SJCRH30 (cell line): Measurements from ENCODE around the gene SORCS2. TPM values are rescaled to one million over a fixed set of nuclear protein-coding genes. Genes with fewer than 3 reads are reported as not detected.

ENCODE experiments used
- DNase-seq, 2 experiments: peaks; one replicate each; pipeline ENCODE4 v3.0.0-alpha.2; 2015 to 2020
- H3K27ac ChIP-seq: fragments of 250-450 bp; sonication (Bioruptor Pico); 2 replicates; pipeline ENCODE4 v1.5.1; 2020; ENCODE audit warnings: mild to moderate bottlenecking, moderate library complexity
- H3K27me3 ChIP-seq: fragments of 250-450 bp; sonication (Bioruptor Pico); 2 replicates; pipeline ENCODE4 v1.5.1; 2020; ENCODE audit warnings: mild to moderate bottlenecking, moderate library complexity
- H3K36me3 ChIP-seq: fragments of 250-450 bp; sonication (Bioruptor Pico); 2 replicates; pipeline ENCODE4 v1.5.1; 2020; ENCODE audit warnings: mild to moderate bottlenecking, moderate library complexity
- H3K4me1 ChIP-seq: fragments of 250-450 bp; sonication (Bioruptor Pico); 2 replicates; pipeline ENCODE4 v1.5.1; 2020; ENCODE audit warnings: mild to moderate bottlenecking, moderate library complexity
- H3K4me3 ChIP-seq: fragments of 250-450 bp; sonication (Bioruptor Pico); 2 replicates; pipeline ENCODE4 v1.5.1; 2020; ENCODE audit warnings: mild to moderate bottlenecking, moderate library complexity
- H3K9me3 ChIP-seq: fragments of 250-450 bp; sonication (Bioruptor Pico); replicated peaks from 2 replicates; pipeline ENCODE4 v1.5.1; 2020; ENCODE audit warnings: mild to moderate bottlenecking, moderate library complexity
- total RNA-seq: library from RNA; depleted of rRNA; stranded (reverse); fragments of >200 nt; shearing (Covaris generic); gene quantifications from 2 replicates; pipeline ENCODE4 v1.2.3, GENCODE V29; 2014

The SORCS2 gene
- total RNA-seq, 1 experiment from 2014 or later, result 1.4 TPM

- H3K27me3 ChIP-seq, result no peaks in the 10 kb centered on the region
- no peaks in the 10 kb centered on the region; the same call in 1 of the 2 replicates for H3K4me1 ChIP-seq
- H3K4me3 ChIP-seq, result no peak overlapping the region
- no peaks in the 10 kb centered on the region; the same call in 1 of the 2 replicates for H3K36me3 ChIP-seq
- no peaks in the 10 kb centered on the region for H3K9me3 ChIP-seq
- no peak overlapping the region for H3K27ac ChIP-seq
- DNase-seq, result no peak
These were observed 570.8 kb downstream of the SORCS2 start for GRCh38 chr4:7763106-7763505.

GRCh38 chr4:7763788-7764187, 571.5 kb downstream of the SORCS2 start:
- no peak for DNase-seq
- no peaks in the 10 kb centered on the region for H3K4me1 ChIP-seq
- peaks cover 4% of the 10 kb centered on the region; the same call in 1 of the 2 replicates for H3K36me3 ChIP-seq
- H3K9me3 ChIP-seq, result no peaks in the 10 kb centered on the region
- H3K4me3 ChIP-seq, result no peak overlapping the region
- H3K27ac ChIP-seq, result no peak overlapping the region
- H3K27me3 ChIP-seq, result no peaks in the 10 kb centered on the region

GRCh38 chr4:7764466-7764865, 572.1 kb downstream of the SORCS2 start:
- no peaks in the 10 kb centered on the region for H3K4me1 ChIP-seq
- H3K27me3 ChIP-seq, result no peaks in the 10 kb centered on the region
- H3K9me3 ChIP-seq, result no peaks in the 10 kb centered on the region
- H3K4me3 ChIP-seq, result no peak overlapping the region
- DNase-seq, result no peak
- peaks cover 4% of the 10 kb centered on the region; the same call in 1 of the 2 replicates for H3K36me3 ChIP-seq
- H3K27ac ChIP-seq, result no peak overlapping the region

GRCh38 chr4:7765666-7766065, 573.3 kb downstream of the SORCS2 start:
- no peaks in the 10 kb centered on the region for H3K9me3 ChIP-seq
- DNase-seq, result no peak
- no peaks in the 10 kb centered on the region for H3K27me3 ChIP-seq
- H3K4me1 ChIP-seq, result no peaks in the 10 kb centered on the region
- no peak overlapping the region for H3K27ac ChIP-seq
- peaks cover 4% of the 10 kb centered on the region; the same call in 1 of the 2 replicates for H3K36me3 ChIP-seq
- no peak overlapping the region for H3K4me3 ChIP-seq

GRCh38 chr4:7766086-7766485, 573.7 kb downstream of the SORCS2 start:
- H3K9me3 ChIP-seq, result no peaks in the 10 kb centered on the region
- H3K4me1 ChIP-seq, result no peaks in the 10 kb centered on the region
- H3K36me3 ChIP-seq, result peaks cover 4% of the 10 kb centered on the region; the same call in 1 of the 2 replicates
- no peak overlapping the region for H3K4me3 ChIP-seq
- no peak overlapping the region for H3K27ac ChIP-seq
- no peak for DNase-seq
- no peaks in the 10 kb centered on the region for H3K27me3 ChIP-seq

- H3K9me3 ChIP-seq, result no peaks in the 10 kb centered on the region
- H3K36me3 ChIP-seq, result 0 out of 2 replicates have a peak, but pooled peaks cover 4% of the 10 kb centered on the region
- H3K4me1 ChIP-seq, result no peaks in the 10 kb centered on the region
- DNase-seq, result no peak
- H3K27ac ChIP-seq, result no peak overlapping the region
- no peaks in the 10 kb centered on the region for H3K27me3 ChIP-seq
- no peak overlapping the region for H3K4me3 ChIP-seq
These were observed 574.5 kb downstream of the SORCS2 start for GRCh38 chr4:7766661-7767345.

GRCh38 chr4:7767526-7767925, 575.2 kb downstream of the SORCS2 start:
- DNase-seq, result no peak
- Histone ChIP-seq H3K4me3 (no peak overlapping the region), H3K27me3 (no peaks in the 10 kb centered on the region), H3K9me3 (no peaks in the 10 kb centered on the region), H3K36me3 (0 out of 2 replicates have a peak, but pooled peaks cover 4% of the 10 kb centered on the region), H3K27ac (no peak overlapping the region), H3K4me1 (no peaks in the 10 kb centered on the region)

GRCh38 chr4:7767966-7768365, 575.6 kb downstream of the SORCS2 start:
- Histone ChIP-seq H3K9me3 (no peaks in the 10 kb centered on the region), H3K36me3 (0 out of 2 replicates have a peak, but pooled peaks cover 4% of the 10 kb centered on the region), H3K4me3 (no peak overlapping the region), H3K27ac (no peak overlapping the region), H3K27me3 (no peaks in the 10 kb centered on the region), H3K4me1 (no peaks in the 10 kb centered on the region)
- no peak for DNase-seq

GRCh38 chr4:7768736-7769135, 576.4 kb downstream of the SORCS2 start:
- no peak for DNase-seq
- Histone ChIP-seq H3K36me3 (0 out of 2 replicates have a peak, but pooled peaks cover 4% of the 10 kb centered on the region), H3K9me3 (no peaks in the 10 kb centered on the region), H3K4me1 (no peaks in the 10 kb centered on the region), H3K27ac (no peak overlapping the region), H3K4me3 (no peak overlapping the region), H3K27me3 (no peaks in the 10 kb centered on the region)

- no peak for DNase-seq
- Histone ChIP-seq H3K27me3 (no peaks in the 10 kb centered on the region), H3K9me3 (no peaks in the 10 kb centered on the region), H3K4me1 (no peaks in the 10 kb centered on the region), H3K36me3 (0 out of 2 replicates have a peak, but pooled peaks cover 4% of the 10 kb centered on the region), H3K4me3 (no peak overlapping the region), H3K27ac (no peak overlapping the region)
These were observed 577.3 kb downstream of the SORCS2 start for GRCh38 chr4:7769396-7770223.

GRCh38 chr4:7770224-7771050, 578.1 kb downstream of the SORCS2 start:
- DNase-seq, result peak in 1 of 2 experiments; percentile 41
- 0 out of 2 replicates have a peak, but pooled peaks cover 4% of the 10 kb centered on the region for H3K36me3 ChIP-seq
- H3K4me3 ChIP-seq, result no peak overlapping the region
- H3K4me1 ChIP-seq, result no peaks in the 10 kb centered on the region
- no peaks in the 10 kb centered on the region for H3K27me3 ChIP-seq
- no peaks in the 10 kb centered on the region for H3K9me3 ChIP-seq
- no peak overlapping the region for H3K27ac ChIP-seq

- no peak for DNase-seq
- Histone ChIP-seq H3K36me3 (0 out of 2 replicates have a peak, but pooled peaks cover 4% of the 10 kb centered on the region), H3K27me3 (no peaks in the 10 kb centered on the region)
These were observed 578.7 kb downstream of the SORCS2 start for GRCh38 chr4:7771056-7771455.

GRCh38 chr4:7771541-7772507, 579.5 kb downstream of the SORCS2 start:
- no peak overlapping the region for H3K4me3 ChIP-seq
- H3K27me3 ChIP-seq, result no peaks in the 10 kb centered on the region
- no peaks in the 10 kb centered on the region for H3K4me1 ChIP-seq
- H3K9me3 ChIP-seq, result no peaks in the 10 kb centered on the region
- H3K27ac ChIP-seq, result no peak overlapping the region
- no peak for DNase-seq
- H3K36me3 ChIP-seq, result 0 out of 2 replicates have a peak, but pooled peaks cover 4% of the 10 kb centered on the region

More at GRCh38 chr4:7771056-7771455, 578.7 kb downstream of the SORCS2 start:
- Histone ChIP-seq H3K27ac (no peak overlapping the region), H3K4me1 (no peaks in the 10 kb centered on the region), H3K9me3 (no peaks in the 10 kb centered on the region), H3K4me3 (no peak overlapping the region)
